ENCODE data around the gene VSX2.

VSX2 gene

GRCh38 chr14:74245292-74245691 is 6.0 kb downstream of the VSX2 start:
- WGBS, 2 experiments (ENCODE audit: insufficient coverage in 2 of 2), result 75 to 87% methylated on average over 5 to 7 of the region's 7 CpGs
- Histone ChIP-seq H3K36me3 (ENCODE audit: control insufficient read depth, insufficient read depth, low read length) (no peaks in the 10 kb centered on the region), H3K4me3 (ENCODE audit: extremely low read depth, insufficient read depth, low read length, poor library complexity, severe bottlenecking) (no peak overlapping the region), H3K27ac (ENCODE audit: low read depth, low read length, severe bottlenecking) (no peak overlapping the region), H3K9me3 (ENCODE audit: control insufficient read depth, low read length) (no peaks in the 10 kb centered on the region), H3K4me1 (ENCODE audit: control insufficient read depth, insufficient read depth, low read length, poor library complexity, severe bottlenecking) (peaks cover 3% of the 10 kb centered on the region)

- Histone ChIP-seq H3K27ac (ENCODE audit: low read depth, low read length, severe bottlenecking) (no peak overlapping the region), H3K9me3 (ENCODE audit: control insufficient read depth, low read length) (no peaks in the 10 kb centered on the region), H3K4me3 (ENCODE audit: extremely low read depth, insufficient read depth, low read length, poor library complexity, severe bottlenecking) (no peak overlapping the region), H3K4me1 (ENCODE audit: control insufficient read depth, insufficient read depth, low read length, poor library complexity, severe bottlenecking) (no peaks in the 10 kb centered on the region), H3K36me3 (ENCODE audit: control insufficient read depth, insufficient read depth, low read length) (no peaks in the 10 kb centered on the region)
- WGBS, 2 experiments (ENCODE audit: insufficient coverage in 2 of 2), result 74 to 77% methylated on average over 8 of the region's 8 CpGs
Measured at GRCh38 chr14:74246542-74246941, 7.3 kb downstream of the VSX2 start.

GRCh38 chr14:74248017-74248416 is 8.8 kb downstream of the VSX2 start:
- Histone ChIP-seq H3K9me3 (ENCODE audit: control insufficient read depth, low read length) (no peaks in the 10 kb centered on the region), H3K4me3 (ENCODE audit: extremely low read depth, insufficient read depth, low read length, poor library complexity, severe bottlenecking) (no peak overlapping the region), H3K4me1 (ENCODE audit: control insufficient read depth, insufficient read depth, low read length, poor library complexity, severe bottlenecking) (no peaks in the 10 kb centered on the region), H3K27ac (ENCODE audit: low read depth, low read length, severe bottlenecking) (no peak overlapping the region), H3K36me3 (ENCODE audit: control insufficient read depth, insufficient read depth, low read length) (no peaks in the 10 kb centered on the region)
- WGBS, 2 experiments (ENCODE audit: insufficient coverage in 2 of 2), result 70 to 80% methylated on average over 2 of the region's 6 CpGs

GRCh38 chr14:74249433-74250375 is 10.5 kb downstream of the VSX2 start:
- H3K36me3 ChIP-seq (ENCODE audit: control insufficient read depth, insufficient read depth, low read length), result no peaks in the 10 kb centered on the region
- H3K9me3 ChIP-seq (ENCODE audit: control insufficient read depth, low read length), result no peaks in the 10 kb centered on the region
- H3K4me1 ChIP-seq (ENCODE audit: control insufficient read depth, insufficient read depth, low read length, poor library complexity, severe bottlenecking), result no peaks in the 10 kb centered on the region
- no peak overlapping the region for H3K27ac ChIP-seq (ENCODE audit: low read depth, low read length, severe bottlenecking)
- no peak overlapping the region for H3K4me3 ChIP-seq (ENCODE audit: extremely low read depth, insufficient read depth, low read length, poor library complexity, severe bottlenecking)
- WGBS, 2 experiments (ENCODE audit: insufficient coverage in 2 of 2), result 90 to 92% methylated on average over 6 to 10 of the region's 12 CpGs

GRCh38 chr14:74255281-74255680 is 16.0 kb downstream of the VSX2 start:
- 89% methylated on average over 3 of the region's 3 CpGs; no CpG with 5 or more reads in 1 of the 2 experiments for WGBS, 2 experiments (ENCODE audit: insufficient coverage in 2 of 2)
- Histone ChIP-seq H3K27ac (ENCODE audit: low read depth, low read length, severe bottlenecking) (no peak overlapping the region), H3K9me3 (ENCODE audit: control insufficient read depth, low read length) (no peaks in the 10 kb centered on the region), H3K4me3 (ENCODE audit: extremely low read depth, insufficient read depth, low read length, poor library complexity, severe bottlenecking) (no peak overlapping the region), H3K4me1 (ENCODE audit: control insufficient read depth, insufficient read depth, low read length, poor library complexity, severe bottlenecking) (no peaks in the 10 kb centered on the region), H3K36me3 (ENCODE audit: control insufficient read depth, insufficient read depth, low read length) (no peaks in the 10 kb centered on the region)

- Histone ChIP-seq H3K4me3 (ENCODE audit: extremely low read depth, insufficient read depth, low read length, poor library complexity, severe bottlenecking) (peak overlapping the region; percentile 58), H3K36me3 (ENCODE audit: control insufficient read depth, insufficient read depth, low read length) (no peaks in the 10 kb centered on the region), H3K4me1 (ENCODE audit: control insufficient read depth, insufficient read depth, low read length, poor library complexity, severe bottlenecking) (no peaks in the 10 kb centered on the region), H3K27ac (ENCODE audit: low read depth, low read length, severe bottlenecking) (no peak overlapping the region), H3K9me3 (ENCODE audit: control insufficient read depth, low read length) (no peaks in the 10 kb centered on the region)
- 22 to 27% methylated on average over 53 to 54 of the region's 68 CpGs for WGBS, 2 experiments (ENCODE audit: insufficient coverage in 2 of 2)
Measured at GRCh38 chr14:74257078-74257940, 18.1 kb downstream of the VSX2 start.

GRCh38 chr14:74257941-74258763 is 18.9 kb downstream of the VSX2 start:
- Histone ChIP-seq H3K9me3 (ENCODE audit: control insufficient read depth, low read length) (no peaks in the 10 kb centered on the region), H3K4me3 (ENCODE audit: extremely low read depth, insufficient read depth, low read length, poor library complexity, severe bottlenecking) (peak overlapping the region; percentile 58), H3K36me3 (ENCODE audit: control insufficient read depth, insufficient read depth, low read length) (no peaks in the 10 kb centered on the region), H3K27ac (ENCODE audit: low read depth, low read length, severe bottlenecking) (no peak overlapping the region), H3K4me1 (ENCODE audit: control insufficient read depth, insufficient read depth, low read length, poor library complexity, severe bottlenecking) (no peaks in the 10 kb centered on the region)
- 9 to 10% methylated on average over 22 to 34 of the region's 56 CpGs for WGBS, 2 experiments (ENCODE audit: insufficient coverage in 2 of 2)

GRCh38 chr14:74258764-74259035 is 19.5 kb downstream of the VSX2 start:
- Histone ChIP-seq H3K4me1 (ENCODE audit: control insufficient read depth, insufficient read depth, low read length, poor library complexity, severe bottlenecking) (no peaks in the 10 kb centered on the region), H3K27ac (ENCODE audit: low read depth, low read length, severe bottlenecking) (no peak overlapping the region), H3K36me3 (ENCODE audit: control insufficient read depth, insufficient read depth, low read length) (no peaks in the 10 kb centered on the region), H3K9me3 (ENCODE audit: control insufficient read depth, low read length) (no peaks in the 10 kb centered on the region), H3K4me3 (ENCODE audit: extremely low read depth, insufficient read depth, low read length, poor library complexity, severe bottlenecking) (no peak overlapping the region)
- 51% methylated on average over 2 of the region's 3 CpGs; no CpG with 5 or more reads in 1 of the 2 experiments for WGBS, 2 experiments (ENCODE audit: insufficient coverage in 2 of 2)

- H3K27ac ChIP-seq (ENCODE audit: low read depth, low read length, severe bottlenecking), result no peak overlapping the region
- 95 to 97% methylated on average over 12 of the region's 12 CpGs for WGBS, 2 experiments (ENCODE audit: insufficient coverage in 2 of 2)
Measured at GRCh38 chr14:74259513-74259912, 20.3 kb downstream of the VSX2 start.

GRCh38 chr14:74260525-74261233 is 21.4 kb downstream of the VSX2 start:
- WGBS, 2 experiments (ENCODE audit: insufficient coverage in 2 of 2), result 90 to 95% methylated on average over 29 of the region's 29 CpGs
- H3K4me1 ChIP-seq (ENCODE audit: control insufficient read depth, insufficient read depth, low read length, poor library complexity, severe bottlenecking), result no peaks in the 10 kb centered on the region

More at GRCh38 chr14:74259513-74259912, 20.3 kb downstream of the VSX2 start:
- Histone ChIP-seq H3K9me3 (ENCODE audit: control insufficient read depth, low read length) (no peaks in the 10 kb centered on the region), H3K4me3 (ENCODE audit: extremely low read depth, insufficient read depth, low read length, poor library complexity, severe bottlenecking) (no peak overlapping the region), H3K36me3 (ENCODE audit: control insufficient read depth, insufficient read depth, low read length) (no peaks in the 10 kb centered on the region), H3K4me1 (ENCODE audit: control insufficient read depth, insufficient read depth, low read length, poor library complexity, severe bottlenecking) (no peaks in the 10 kb centered on the region)

More at GRCh38 chr14:74260525-74261233, 21.4 kb downstream of the VSX2 start:
- no peaks in the 10 kb centered on the region for H3K36me3 ChIP-seq (ENCODE audit: control insufficient read depth, insufficient read depth, low read length)
- no peak overlapping the region for H3K27ac ChIP-seq (ENCODE audit: low read depth, low read length, severe bottlenecking)
- H3K4me3 ChIP-seq (ENCODE audit: extremely low read depth, insufficient read depth, low read length, poor library complexity, severe bottlenecking), result no peak overlapping the region
- H3K9me3 ChIP-seq (ENCODE audit: control insufficient read depth, low read length), result no peaks in the 10 kb centered on the region

All from mesodermal cell (in vitro differentiated cells).